ENCODE measurements around the gene SLX4. TPM values are rescaled to one million over a fixed set of nuclear protein-coding genes. Genes with fewer than 3 reads are reported as not detected.

SLX4 gene
- polyA plus RNA-seq, 1 donor, result 6.6 TPM

- Histone ChIP-seq H3K4me1 (ENCODE audit: control insufficient read depth, insufficient read depth, low read length) (peaks cover 68% of the 10 kb centered on the region), H3K4me3 (ENCODE audit: low read length) (no peak overlapping the region), H3K36me3 (ENCODE audit: control insufficient read depth, insufficient read depth, low read length) (peaks cover 16% of the 10 kb centered on the region), H3K27me3 (ENCODE audit: control insufficient read depth, insufficient read depth, low read length) (no peaks in the 10 kb centered on the region), H3K27ac (ENCODE audit: low read length) (peak overlapping the region; percentile 94), H3K9me3 (ENCODE audit: control insufficient read depth, low read depth, low read length) (no peaks in the 10 kb centered on the region)
- WGBS (ENCODE audit: insufficient coverage, low lambda C conversion rate), result no CpG with 5 or more reads among the region's 17 CpGs
- no peak for DNase-seq
Measured at GRCh38 chr16:3640632-3641501, 29.5 kb upstream of the SLX4 start.

- Histone ChIP-seq H3K9me3 (ENCODE audit: control insufficient read depth, low read depth, low read length) (no peaks in the 10 kb centered on the region), H3K36me3 (ENCODE audit: control insufficient read depth, insufficient read depth, low read length) (peaks cover 16% of the 10 kb centered on the region), H3K4me1 (ENCODE audit: control insufficient read depth, insufficient read depth, low read length) (peaks cover 62% of the 10 kb centered on the region), H3K27me3 (ENCODE audit: control insufficient read depth, insufficient read depth, low read length) (no peaks in the 10 kb centered on the region), H3K27ac (ENCODE audit: low read length) (peak overlapping the region; percentile 94), H3K4me3 (ENCODE audit: low read length) (no peak overlapping the region)
- no CpG with 5 or more reads among the region's 3 CpGs for WGBS (ENCODE audit: insufficient coverage, low lambda C conversion rate)
- peak; percentile 70 to 85 for DNase-seq
Measured at GRCh38 chr16:3640207-3640606, 28.8 kb upstream of the SLX4 start.

GRCh38 chr16:3638916-3639644 is 27.7 kb upstream of the SLX4 start:
- peak overlapping the region; percentile 94 for H3K27ac ChIP-seq (ENCODE audit: low read length)
- peaks cover 16% of the 10 kb centered on the region for H3K36me3 ChIP-seq (ENCODE audit: control insufficient read depth, insufficient read depth, low read length)
- H3K4me1 ChIP-seq (ENCODE audit: control insufficient read depth, insufficient read depth, low read length), result peaks cover 56% of the 10 kb centered on the region
- no peak overlapping the region for H3K4me3 ChIP-seq (ENCODE audit: low read length)
- WGBS (ENCODE audit: insufficient coverage, low lambda C conversion rate), result 25% methylated on average over 3 of the region's 13 CpGs
- DNase-seq, result peak in 1 of 2 donors; percentile 84
- H3K27me3 ChIP-seq (ENCODE audit: control insufficient read depth, insufficient read depth, low read length), result no peaks in the 10 kb centered on the region
- H3K9me3 ChIP-seq (ENCODE audit: control insufficient read depth, low read depth, low read length), result no peaks in the 10 kb centered on the region

- Histone ChIP-seq H3K4me1 (ENCODE audit: control insufficient read depth, insufficient read depth, low read length) (peaks cover 45% of the 10 kb centered on the region), H3K4me3 (ENCODE audit: low read length) (no peak overlapping the region), H3K27ac (ENCODE audit: low read length) (peak overlapping the region; percentile 94), H3K9me3 (ENCODE audit: control insufficient read depth, low read depth, low read length) (no peaks in the 10 kb centered on the region), H3K36me3 (ENCODE audit: control insufficient read depth, insufficient read depth, low read length) (peaks cover 12% of the 10 kb centered on the region), H3K27me3 (ENCODE audit: control insufficient read depth, insufficient read depth, low read length) (no peaks in the 10 kb centered on the region)
- DNase-seq, result peak; percentile 74 to 90
- WGBS (ENCODE audit: insufficient coverage, low lambda C conversion rate), result no CpG with 5 or more reads among the region's 3 CpGs
Measured at GRCh38 chr16:3637371-3637923, 26.0 kb upstream of the SLX4 start.

- Histone ChIP-seq H3K4me3 (ENCODE audit: low read length) (no peak overlapping the region), H3K27ac (ENCODE audit: low read length) (no peak overlapping the region), H3K36me3 (ENCODE audit: control insufficient read depth, insufficient read depth, low read length) (no peaks in the 10 kb centered on the region), H3K4me1 (ENCODE audit: control insufficient read depth, insufficient read depth, low read length) (no peaks in the 10 kb centered on the region), H3K9me3 (ENCODE audit: control insufficient read depth, low read depth, low read length) (no peaks in the 10 kb centered on the region), H3K27me3 (ENCODE audit: control insufficient read depth, insufficient read depth, low read length) (no peaks in the 10 kb centered on the region)
- 80% methylated on average over 1 of the region's 4 CpGs for WGBS (ENCODE audit: insufficient coverage, low lambda C conversion rate)
- DNase-seq, result peak in 1 of 2 donors; percentile 45
Measured at GRCh38 chr16:3625911-3626732, 14.7 kb upstream of the SLX4 start.

- 83% methylated on average over 1 of the region's 5 CpGs for WGBS (ENCODE audit: insufficient coverage, low lambda C conversion rate)
- Histone ChIP-seq H3K27ac (ENCODE audit: low read length) (no peak overlapping the region), H3K4me1 (ENCODE audit: control insufficient read depth, insufficient read depth, low read length) (no peaks in the 10 kb centered on the region), H3K27me3 (ENCODE audit: control insufficient read depth, insufficient read depth, low read length) (no peaks in the 10 kb centered on the region), H3K36me3 (ENCODE audit: control insufficient read depth, insufficient read depth, low read length) (no peaks in the 10 kb centered on the region), H3K9me3 (ENCODE audit: control insufficient read depth, low read depth, low read length) (no peaks in the 10 kb centered on the region), H3K4me3 (ENCODE audit: low read length) (no peak overlapping the region)
- DNase-seq, result no peak
Measured at GRCh38 chr16:3625331-3625730, 13.9 kb upstream of the SLX4 start.

- 100% methylated on average over 1 of the region's 3 CpGs for WGBS (ENCODE audit: insufficient coverage, low lambda C conversion rate)
Measured at GRCh38 chr16:3623642-3624041, 12.2 kb upstream of the SLX4 start.

GRCh38 chr16:3618769-3619141 is 7.3 kb upstream of the SLX4 start:
- WGBS (ENCODE audit: insufficient coverage, low lambda C conversion rate), result 60% methylated on average over 1 of the region's 3 CpGs
- H3K4me1 ChIP-seq (ENCODE audit: control insufficient read depth, insufficient read depth, low read length), result peaks cover 7% of the 10 kb centered on the region
- DNase-seq, result no peak
- H3K27ac ChIP-seq (ENCODE audit: low read length), result no peak overlapping the region
- no peak overlapping the region for H3K4me3 ChIP-seq (ENCODE audit: low read length)
- peaks cover 2% of the 10 kb centered on the region for H3K9me3 ChIP-seq (ENCODE audit: control insufficient read depth, low read depth, low read length)
- no peaks in the 10 kb centered on the region for H3K27me3 ChIP-seq (ENCODE audit: control insufficient read depth, insufficient read depth, low read length)
- H3K36me3 ChIP-seq (ENCODE audit: control insufficient read depth, insufficient read depth, low read length), result no peaks in the 10 kb centered on the region

More at GRCh38 chr16:3623642-3624041, 12.2 kb upstream of the SLX4 start:
- Histone ChIP-seq H3K27ac (ENCODE audit: low read length) (no peak overlapping the region), H3K36me3 (ENCODE audit: control insufficient read depth, insufficient read depth, low read length) (no peaks in the 10 kb centered on the region), H3K4me1 (ENCODE audit: control insufficient read depth, insufficient read depth, low read length) (no peaks in the 10 kb centered on the region), H3K4me3 (ENCODE audit: low read length) (no peak overlapping the region), H3K9me3 (ENCODE audit: control insufficient read depth, low read depth, low read length) (no peaks in the 10 kb centered on the region), H3K27me3 (ENCODE audit: control insufficient read depth, insufficient read depth, low read length) (no peaks in the 10 kb centered on the region)
- no peak for DNase-seq

- Histone ChIP-seq H3K4me3 (ENCODE audit: low read length) (peak overlapping the region; percentile 86), H3K36me3 (ENCODE audit: control insufficient read depth, insufficient read depth, low read length) (no peaks in the 10 kb centered on the region), H3K4me1 (ENCODE audit: control insufficient read depth, insufficient read depth, low read length) (peaks cover 29% of the 10 kb centered on the region), H3K27ac (ENCODE audit: low read length) (no peak overlapping the region), H3K27me3 (ENCODE audit: control insufficient read depth, insufficient read depth, low read length) (no peaks in the 10 kb centered on the region), H3K9me3 (ENCODE audit: control insufficient read depth, low read depth, low read length) (peaks cover 2% of the 10 kb centered on the region)
- 82% methylated on average over 13 of the region's 34 CpGs for WGBS (ENCODE audit: insufficient coverage, low lambda C conversion rate)
- no peak for DNase-seq
Measured at GRCh38 chr16:3612510-3613466, 1.4 kb upstream of the SLX4 start.

Measured in large intestine (tissue), 3 donors.